HCT116 (cell line): ENCODE results near the gene SSTR3.
"Not testable (repeated sequence)": the region's sequence is repeated elsewhere in the genome, so short reads cannot be mapped to it uniquely, and the experiment has no call there.

ENCODE experiments used
- CEBPB ChIP-seq: IDR thresholded peaks from 2 replicates; pipeline ENCODE4 v1.6.1; 2012; ENCODE audit warnings: low read depth
- CTCF ChIP-seq, 3 experiments: fragments of 200-600 bp in 1 of 3; sonication (generic) in 1 of 3; IDR thresholded peaks in 2 of 3; conservative IDR thresholded peaks in 1 of 3; 2 replicates each; pipeline ENCODE4 v1.5.1; 2012 to 2017; ENCODE audit warnings: low read depth in 2 of 3, low read length in 2 of 3, antibody characterized with exemption in 1 of 3, borderline replicate concordance in 1 of 3, control low read depth in 1 of 3, mild to moderate bottlenecking in 1 of 3, mixed read lengths in 1 of 3, mixed run types in 1 of 3, moderate library complexity in 1 of 3; ENCODE audit not compliant: insufficient read depth in 1 of 3
- EZH2 ChIP-seq: fragments of 200-600 bp; sonication (generic); IDR thresholded peaks from 2 replicates; pipeline ENCODE4 v1.6.1; 2017; ENCODE audit warnings: antibody characterized with exemption, mixed run types
- POLR2A ChIP-seq: IDR thresholded peaks from 2 replicates; pipeline ENCODE4 v1.7.0; 2011; ENCODE audit warnings: borderline replicate concordance; ENCODE audit not compliant: insufficient read depth, insufficient read length; ENCODE audit errors: extremely low read depth
- POLR2AphosphoS5 ChIP-seq: IDR thresholded peaks from 2 replicates; pipeline ENCODE4 v1.6.1; 2011; ENCODE audit warnings: mild to moderate bottlenecking, low read depth, low read length, moderate library complexity
- TF ChIP-seq, protein P1 (sequence below): IDR thresholded peaks from 2 replicates; pipeline ENCODE4 v1.6.1; 2012

- not testable (repeated sequence) for TF ChIP-seq POLR2AphosphoS5; CTCF (IDR thresholded peaks at IDR 0.05 in 2 of 3, conservative IDR thresholded peaks at IDR 0.05 in 1 of 3; ENCODE audit: borderline replicate concordance in 1 of 3, insufficient read depth in 1 of 3, low read depth in 2 of 3, low read length in 2 of 3); POLR2A; CEBPB; EZH2
- TF ChIP-seq, protein P1, sequence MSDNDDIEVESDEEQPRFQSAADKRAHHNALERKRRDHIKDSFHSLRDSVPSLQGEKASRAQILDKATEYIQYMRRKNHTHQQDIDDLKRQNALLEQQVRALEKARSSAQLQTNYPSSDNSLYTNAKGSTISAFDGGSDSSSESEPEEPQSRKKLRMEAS = not testable (repeated sequence)
Measured at GRCh38 chr22:37251836-37252235, 39.6 kb upstream of the SSTR3 start.
